Neural crest cell (in vitro differentiated cells): ENCODE results near the gene ZPBP2. TPM values are rescaled to one million over a fixed set of nuclear protein-coding genes. Genes with fewer than 3 reads are reported as not detected.

ENCODE experiments used
- DNase-seq: peaks from one replicate; pipeline ENCODE4 v3.0.0; 2021; ENCODE audit warnings: low read depth, mixed read lengths, low spot score
- H3K27ac Mint-ChIP-seq: one replicate; pipeline ENCODE4 v1.8.0; 2021; ENCODE audit warnings: mild to moderate bottlenecking, mixed read lengths; ENCODE audit not compliant: unreplicated experiment
- H3K27me3 Mint-ChIP-seq: 2 replicates; pipeline ENCODE4 v1.8.0; 2021; ENCODE audit warnings: low read depth, mild to moderate bottlenecking, mixed read lengths
- H3K36me3 Mint-ChIP-seq: 2 replicates; pipeline ENCODE4 v1.8.0; 2021; ENCODE audit warnings: low read depth, mild to moderate bottlenecking, mixed read lengths
- H3K4me1 Mint-ChIP-seq: 2 replicates; pipeline ENCODE4 v1.8.0; 2021; ENCODE audit warnings: mixed read lengths
- H3K4me3 Mint-ChIP-seq: one replicate; pipeline ENCODE4 v1.8.0; 2021; ENCODE audit warnings: mild to moderate bottlenecking, mixed read lengths
- H3K9me3 Mint-ChIP-seq: 2 replicates; pipeline ENCODE4 v1.8.0; 2021; ENCODE audit warnings: mixed read lengths
- CTCF ChIP-seq: fragments of 200-600 bp; sonication (generic); conservative IDR thresholded peaks from 2 replicates; pipeline ENCODE4 v1.5.0; 2021; ENCODE audit warnings: antibody characterized with exemption, mild to moderate bottlenecking
- total RNA-seq: library from RNA; stranded (reverse); gene quantifications from 2 replicates; pipeline ENCODE4 v1.2.1, GENCODE V29; 2021

The ZPBP2 gene
- total RNA-seq, 1 donor from 2014 or later: not detected

GRCh38 chr17:39923836-39924690 lies 56.1 kb downstream of the ZPBP2 start:
- Mint-ChIP-seq H3K27me3 (no peaks in the 10 kb centered on the region), H3K27ac (peak overlapping the region; percentile 81), H3K4me3 (peak overlapping the region; percentile 94), H3K9me3 (no peaks in the 10 kb centered on the region), H3K36me3 (peaks cover 2% of the 10 kb centered on the region), H3K4me1 (peaks cover 33% of the 10 kb centered on the region)
- TF ChIP-seq CTCF: peak; percentile 37
- peak; percentile 32 for DNase-seq

- Mint-ChIP-seq H3K9me3 (no peaks in the 10 kb centered on the region), H3K4me3 (peak overlapping the region; percentile 94), H3K27ac (peak overlapping the region; percentile 69), H3K4me1 (peaks cover 36% of the 10 kb centered on the region), H3K36me3 (peaks cover 2% of the 10 kb centered on the region), H3K27me3 (no peaks in the 10 kb centered on the region)
- no peak for TF ChIP-seq CTCF
- no peak for DNase-seq
Observed at GRCh38 chr17:39924691-39925055, 56.7 kb downstream of the ZPBP2 start.

GRCh38 chr17:39925282-39926134 lies 57.5 kb downstream of the ZPBP2 start:
- H3K27ac Mint-ChIP-seq: peak overlapping the region; percentile 43
- peak overlapping the region; percentile 94 for H3K4me3 Mint-ChIP-seq
- TF ChIP-seq CTCF: no peak
- H3K9me3 Mint-ChIP-seq: no peaks in the 10 kb centered on the region
- no peak for DNase-seq
- peaks cover 36% of the 10 kb centered on the region for H3K4me1 Mint-ChIP-seq
- no peaks in the 10 kb centered on the region for H3K27me3 Mint-ChIP-seq
- peaks cover 2% of the 10 kb centered on the region for H3K36me3 Mint-ChIP-seq

- DNase-seq: no peak
- Mint-ChIP-seq H3K36me3 (peaks cover 2% of the 10 kb centered on the region), H3K4me3 (peak overlapping the region; percentile 94), H3K4me1 (peaks cover 36% of the 10 kb centered on the region), H3K27me3 (no peaks in the 10 kb centered on the region), H3K9me3 (no peaks in the 10 kb centered on the region), H3K27ac (no peak overlapping the region)
- no peak for TF ChIP-seq CTCF
Observed at GRCh38 chr17:39926135-39926587, 58.2 kb downstream of the ZPBP2 start.

GRCh38 chr17:39926588-39927100 lies 58.6 kb downstream of the ZPBP2 start:
- no peak for TF ChIP-seq CTCF
- H3K27ac Mint-ChIP-seq: peak overlapping the region; percentile 62

More at GRCh38 chr17:39926588-39927100, 58.6 kb downstream of the ZPBP2 start:
- Mint-ChIP-seq H3K27me3 (no peaks in the 10 kb centered on the region), H3K9me3 (no peaks in the 10 kb centered on the region), H3K4me3 (peak overlapping the region; percentile 94), H3K4me1 (peaks cover 36% of the 10 kb centered on the region), H3K36me3 (peaks cover 2% of the 10 kb centered on the region)
- no peak for DNase-seq
